Testis (tissue), 3 donors: ENCODE measurements around the gene SNX17. TPM values are rescaled to one million over a fixed set of nuclear protein-coding genes. Genes with fewer than 3 reads are reported as not detected.

Source experiments
- DNase-seq: peaks from one replicate; pipeline ENCODE4 v3.0.0-alpha.2; 2019
- H3K27ac ChIP-seq, 2 donors: fragments of 200-600 bp; sonication (generic); one replicate each; pipeline ENCODE4 v1.5.1; 2019
- H3K27me3 ChIP-seq: fragments of 200-600 bp; sonication (generic); one replicate; pipeline ENCODE4 v1.5.1; 2019
- H3K36me3 ChIP-seq: fragments of 200-600 bp; sonication (generic); one replicate; pipeline ENCODE4 v1.5.1; 2017; ENCODE audit warnings: low read depth; ENCODE audit errors: missing control alignments
- H3K4me1 ChIP-seq: fragments of 200-600 bp; sonication (generic); one replicate; pipeline ENCODE4 v1.5.1; 2019
- H3K4me3 ChIP-seq, 2 donors: fragments of 200-600 bp; sonication (generic); one replicate each; pipeline ENCODE4 v1.5.1; 2017 to 2019
- H3K9me3 ChIP-seq: fragments of 200-600 bp; sonication (generic); one replicate; pipeline ENCODE4 v1.5.1; 2017
- CTCF ChIP-seq, 3 experiments: fragments of 450-650 bp in 2 of 3; fragments of 200-600 bp in 1 of 3; sonication (generic) in 1 of 3; IDR thresholded peaks; one replicate each; pipeline ENCODE4 v1.5.1; 2016 to 2019; ENCODE audit warnings: antibody characterized with exemption in 3 of 3, mild to moderate bottlenecking in 2 of 3, moderate library complexity in 1 of 3
- POLR2A ChIP-seq: fragments of 450-650 bp; IDR thresholded peaks from one replicate; pipeline ENCODE4 v1.6.1; 2017; ENCODE audit warnings: antibody characterized with exemption, mild to moderate bottlenecking, moderate library complexity
- WGBS, 2 donors: methylation state at CpG; one replicate each; pipeline ENCODE4 v1.1.5; 2018; 5-methylcytosine and 5-hydroxymethylcytosine counted together
- intact Hi-C: fragments of 100-400 bp; cut with DNase I; formaldehyde crosslinking; loops from one replicate; pipeline ENCODE4 v1.15.1; 2023; ENCODE audit warnings: low total_unique reads
- polyA plus RNA-seq: library from polyadenylated mRNA; stranded (reverse); fragments of 350-450 nt; fragmentation: Illumina TruSeq; extraction: RNeasy Lipid Tissue Mini Kit (QIAGEN cat#74804); gene quantifications from one replicate; pipeline ENCODE4 v1.2.3, GENCODE V29; 2014; ENCODE audit warnings: low read depth, low replicate concordance; ENCODE audit not compliant: insufficient read depth
- total RNA-seq, 2 donors: library from RNA; depleted of rRNA; stranded (reverse); fragments of >200 nt; gene quantifications; one replicate each; pipeline ENCODE4 v1.2.3, GENCODE V29; 2016

The SNX17 gene
- total and polyA plus RNA-seq, 3 donors from 2014 or later, result 79.3 to 104 (median 96.5) TPM

- intact Hi-C loops, result no loop called here
- WGBS, 2 donors, result 56 to 64% methylated on average over 8 to 10 of the region's 10 CpGs
- no peaks in the 10 kb centered on the region for H3K9me3 ChIP-seq
- no peaks in the 10 kb centered on the region for H3K27me3 ChIP-seq
- peaks cover 13% of the 10 kb centered on the region for H3K4me1 ChIP-seq
- no peak overlapping the region for H3K27ac ChIP-seq
- H3K4me3 ChIP-seq, result no peak overlapping the region
- no peaks in the 10 kb centered on the region for H3K36me3 ChIP-seq
- TF ChIP-seq POLR2A, result no peak
- no peak for TF ChIP-seq CTCF (IDR thresholded peaks at IDR 0.05)
- no peak for DNase-seq
These were observed 6.6 kb downstream of the SNX17 start for GRCh38 chr2:27376866-27377617.

DNA sequence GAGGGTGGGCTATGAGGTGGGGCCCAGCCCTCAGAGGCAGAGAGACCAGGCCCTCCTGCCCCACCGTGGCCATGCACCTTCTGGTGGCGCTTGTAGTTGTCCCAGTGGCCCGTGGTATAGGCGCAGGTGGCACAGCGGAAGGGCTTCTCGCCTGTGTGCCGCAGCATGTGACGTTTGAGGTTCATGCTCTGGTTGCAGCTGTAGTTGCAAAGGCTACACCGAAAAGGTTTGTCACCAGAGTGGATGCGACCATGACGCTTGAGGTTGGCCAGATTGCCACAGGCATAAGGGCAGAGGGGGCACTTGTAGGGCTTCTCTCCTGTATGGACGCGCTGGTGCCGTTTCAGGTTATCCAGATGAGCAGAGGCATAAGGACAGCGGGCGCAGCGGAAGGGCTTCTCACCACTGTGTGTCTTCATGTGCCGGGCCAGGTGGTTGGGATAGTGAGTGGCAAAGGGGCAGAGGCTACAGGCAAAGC, 7.2 kb downstream of the SNX17 start:
- intact Hi-C loops, result no loop called here
- H3K9me3 ChIP-seq, result no peaks in the 10 kb centered on the region
- DNase-seq, result no peak
- no peak overlapping the region for H3K27ac ChIP-seq
- no peak overlapping the region for H3K4me3 ChIP-seq
- H3K4me1 ChIP-seq, result peaks cover 8% of the 10 kb centered on the region
- no peaks in the 10 kb centered on the region for H3K27me3 ChIP-seq
- TF ChIP-seq CTCF (IDR thresholded peaks at IDR 0.05), result no peak
- no peak for TF ChIP-seq POLR2A
- H3K36me3 ChIP-seq, result no peaks in the 10 kb centered on the region
- 87 to 90% methylated on average over 13 to 18 of the region's 18 CpGs for WGBS, 2 donors

GRCh38 chr2:27378096-27378808, 7.8 kb downstream of the SNX17 start:
- no peak for DNase-seq
- Histone ChIP-seq H3K9me3 (no peaks in the 10 kb centered on the region), H3K36me3 (no peaks in the 10 kb centered on the region), H3K4me1 (peaks cover 8% of the 10 kb centered on the region), H3K4me3 (no peak overlapping the region), H3K27ac (no peak overlapping the region), H3K27me3 (no peaks in the 10 kb centered on the region)
- no peak for TF ChIP-seq POLR2A
- no peak for TF ChIP-seq CTCF (IDR thresholded peaks at IDR 0.05)
- intact Hi-C loops, result no loop called here
- WGBS, 2 donors, result 76 to 77% methylated on average over 7 to 29 of the region's 29 CpGs

DNA sequence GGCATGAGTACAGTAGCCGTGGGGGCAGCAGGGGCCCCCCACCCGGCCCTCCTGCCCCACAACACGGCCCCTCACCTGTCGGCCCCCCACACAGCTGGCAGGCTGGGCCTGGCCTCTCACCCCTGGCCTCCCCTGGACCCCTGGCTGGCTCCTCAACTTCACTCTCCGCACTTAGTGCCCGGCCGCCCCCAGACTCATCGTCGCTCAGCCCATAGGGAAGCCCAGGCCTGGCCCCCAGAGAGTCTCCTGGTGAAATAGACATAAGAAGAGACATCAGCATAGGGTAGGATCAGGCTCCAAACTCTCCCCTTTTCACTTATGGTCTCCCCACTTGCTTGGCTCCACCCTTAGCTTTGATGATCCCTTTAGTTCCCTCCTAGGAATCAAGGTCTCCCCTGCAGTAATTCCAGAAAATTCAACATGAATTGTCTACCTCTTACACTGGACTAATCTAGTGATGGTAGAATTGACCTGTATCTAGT, 8.4 kb downstream of the SNX17 start:
- intact Hi-C loops, result no loop called here
- H3K4me1 ChIP-seq, result peaks cover 8% of the 10 kb centered on the region
- H3K4me3 ChIP-seq, result no peak overlapping the region
- no peak for DNase-seq
- no peak overlapping the region for H3K27ac ChIP-seq
- 83 to 88% methylated on average over 5 to 8 of the region's 9 CpGs for WGBS, 2 donors
- no peaks in the 10 kb centered on the region for H3K36me3 ChIP-seq
- H3K27me3 ChIP-seq, result no peaks in the 10 kb centered on the region
- TF ChIP-seq POLR2A (no peak), CTCF (IDR thresholded peaks at IDR 0.05) (no peak)
- no peaks in the 10 kb centered on the region for H3K9me3 ChIP-seq
